Activated naive CD8-positive, alpha-beta T cell (primary cell): ENCODE data around the gene CACNA1B.
"Not testable (repeated sequence)": the region's sequence is repeated elsewhere in the genome, so short reads cannot be mapped to it uniquely, and the experiment has no call there.

Experiments used
- H3K27ac Mint-ChIP-seq: one replicate; pipeline ENCODE4 v1.8.0; 2021; ENCODE audit warnings: mixed read lengths
- H3K27me3 Mint-ChIP-seq: one replicate; pipeline ENCODE4 v1.8.0; 2021; ENCODE audit warnings: mixed read lengths
- H3K36me3 Mint-ChIP-seq: one replicate; pipeline ENCODE4 v1.8.0; 2021; ENCODE audit warnings: mixed read lengths
- H3K4me1 Mint-ChIP-seq: one replicate; pipeline ENCODE4 v1.8.0; 2021; ENCODE audit warnings: low read depth, mixed read lengths
- H3K4me3 Mint-ChIP-seq: one replicate; pipeline ENCODE4 v1.8.0; 2021; ENCODE audit warnings: mild to moderate bottlenecking, mixed read lengths
- H3K9me3 Mint-ChIP-seq: one replicate; pipeline ENCODE4 v1.8.0; 2021; ENCODE audit warnings: low read depth, mixed read lengths

CACNA1B gene

GRCh38 chr9:138155788-138156187, 278.2 kb downstream of the CACNA1B start:
- H3K4me3 Mint-ChIP-seq, H3K36me3 Mint-ChIP-seq, H3K4me1 Mint-ChIP-seq, H3K27me3 Mint-ChIP-seq, H3K27ac Mint-ChIP-seq, H3K9me3 Mint-ChIP-seq: not testable (repeated sequence)

- not testable (repeated sequence) for H3K27ac Mint-ChIP-seq, H3K36me3 Mint-ChIP-seq, H3K27me3 Mint-ChIP-seq, H3K9me3 Mint-ChIP-seq, H3K4me1 Mint-ChIP-seq, H3K4me3 Mint-ChIP-seq
Measured at GRCh38 chr9:138166793-138167192, 289.2 kb downstream of the CACNA1B start.
